HAP-1 (cell line): Measurements from ENCODE around the gene SCRN2.

Source experiments
- DNase-seq, 2 experiments: peaks; one replicate each; pipeline ENCODE4 v3.0.0-alpha.2; 2016 to 2020; ENCODE audit warnings: low spot score in 2 of 2
- H3K27me3 ChIP-seq: fragments of 250-450 bp; sonication (Bioruptor Pico); 2 replicates; pipeline ENCODE4 v1.5.1; 2020; ENCODE audit warnings: low read depth, mild to moderate bottlenecking, moderate library complexity
- H3K36me3 ChIP-seq: fragments of 250-450 bp; sonication (Bioruptor Pico); replicated peaks from 2 replicates; pipeline ENCODE4 v1.5.1; 2020; ENCODE audit warnings: mild to moderate bottlenecking
- H3K4me1 ChIP-seq: fragments of 250-450 bp; sonication (Bioruptor Pico); 2 replicates; pipeline ENCODE4 v1.5.1; 2020; ENCODE audit warnings: mild to moderate bottlenecking
- H3K4me3 ChIP-seq: fragments of 250-450 bp; sonication (Bioruptor Pico); 2 replicates; pipeline ENCODE4 v1.5.1; 2020; ENCODE audit warnings: mild to moderate bottlenecking, moderate library complexity
- H3K9me3 ChIP-seq: fragments of 250-450 bp; sonication (Bioruptor Pico); 2 replicates; pipeline ENCODE4 v1.5.1; 2020; ENCODE audit warnings: mild to moderate bottlenecking, moderate library complexity
- in situ Hi-C: fragments of 300-500 bp; cut with MboI; formaldehyde crosslinking; loops from 3 replicates; pipeline ENCODE4 v1.14.3; 2020; ENCODE audit warnings: low sequenced_read_pairs, inconsistent platforms, mixed read lengths

The SCRN2 gene

GRCh38 chr17:47813512-47814031 lies 27.5 kb downstream of the SCRN2 start:
- in situ Hi-C loops, result no loop called here
- H3K36me3 ChIP-seq, result no peaks in the 10 kb centered on the region; the same call in 1 of the 2 replicates
- H3K9me3 ChIP-seq, result no peaks in the 10 kb centered on the region
- H3K27me3 ChIP-seq, result no peaks in the 10 kb centered on the region
- H3K4me3 ChIP-seq, result no peak overlapping the region
- no peaks in the 10 kb centered on the region for H3K4me1 ChIP-seq
- no peak for DNase-seq

- H3K36me3 ChIP-seq, result no peaks in the 10 kb centered on the region; the same call in 1 of the 2 replicates
- no peaks in the 10 kb centered on the region for H3K9me3 ChIP-seq
- no peaks in the 10 kb centered on the region for H3K27me3 ChIP-seq
- no peak for DNase-seq
- in situ Hi-C loops, result no loop called here
- H3K4me1 ChIP-seq, result no peaks in the 10 kb centered on the region
- H3K4me3 ChIP-seq, result no peak overlapping the region
Observed at GRCh38 chr17:47813077-47813476, 28.0 kb downstream of the SCRN2 start.

GRCh38 chr17:47812146-47812920 lies 28.7 kb downstream of the SCRN2 start:
- DNase-seq, result no peak
- H3K27me3 ChIP-seq, result no peaks in the 10 kb centered on the region
- in situ Hi-C loops, result no loop called here
- no peaks in the 10 kb centered on the region for H3K4me1 ChIP-seq
- no peaks in the 10 kb centered on the region for H3K9me3 ChIP-seq
- no peaks in the 10 kb centered on the region; the same call in 1 of the 2 replicates for H3K36me3 ChIP-seq
- no peak overlapping the region for H3K4me3 ChIP-seq

GRCh38 chr17:47811709-47812108 lies 29.4 kb downstream of the SCRN2 start:
- DNase-seq, result no peak
- in situ Hi-C loops, result no loop called here

GRCh38 chr17:47810901-47811635 lies 30.0 kb downstream of the SCRN2 start:
- no peaks in the 10 kb centered on the region for H3K4me1 ChIP-seq
- no peak overlapping the region for H3K4me3 ChIP-seq
- in situ Hi-C loops, result no loop called here
- H3K27me3 ChIP-seq, result no peaks in the 10 kb centered on the region
- no peaks in the 10 kb centered on the region for H3K9me3 ChIP-seq
- DNase-seq, result no peak
- no peaks in the 10 kb centered on the region; the same call in 1 of the 2 replicates for H3K36me3 ChIP-seq

More at GRCh38 chr17:47811709-47812108, 29.4 kb downstream of the SCRN2 start:
- H3K36me3 ChIP-seq, result no peaks in the 10 kb centered on the region; the same call in 1 of the 2 replicates
- no peaks in the 10 kb centered on the region for H3K9me3 ChIP-seq
- H3K27me3 ChIP-seq, result no peaks in the 10 kb centered on the region
- H3K4me1 ChIP-seq, result no peaks in the 10 kb centered on the region
- no peak overlapping the region for H3K4me3 ChIP-seq

GRCh38 chr17:47810200-47810821 lies 30.8 kb downstream of the SCRN2 start:
- no peaks in the 10 kb centered on the region for H3K27me3 ChIP-seq
- in situ Hi-C loops, result no loop called here
- no peak overlapping the region for H3K4me3 ChIP-seq
- no peaks in the 10 kb centered on the region; the same call in 1 of the 2 replicates for H3K36me3 ChIP-seq
- no peaks in the 10 kb centered on the region for H3K4me1 ChIP-seq
- no peaks in the 10 kb centered on the region for H3K9me3 ChIP-seq
- DNase-seq, result peak in 1 of 2 experiments; percentile 38

- in situ Hi-C loops, result no loop called here
- H3K4me3 ChIP-seq, result no peak overlapping the region
- DNase-seq, result no peak
- no peaks in the 10 kb centered on the region; the same call in 1 of the 2 replicates for H3K36me3 ChIP-seq
- H3K9me3 ChIP-seq, result no peaks in the 10 kb centered on the region
- H3K4me1 ChIP-seq, result no peaks in the 10 kb centered on the region
- no peaks in the 10 kb centered on the region for H3K27me3 ChIP-seq
Observed at GRCh38 chr17:47808830-47809480, 32.1 kb downstream of the SCRN2 start.

- Histone ChIP-seq H3K4me3 (no peak overlapping the region), H3K27me3 (peaks cover 6% of the 10 kb centered on the region; the same call in 1 of the 2 replicates), H3K36me3 (no peaks in the 10 kb centered on the region; the same call in 1 of the 2 replicates), H3K4me1 (no peaks in the 10 kb centered on the region), H3K9me3 (no peaks in the 10 kb centered on the region)
- no peak for DNase-seq
- in situ Hi-C loops, result no loop called here
Observed at GRCh38 chr17:47808036-47808829, 32.8 kb downstream of the SCRN2 start.

- DNase-seq, result no peak
- H3K9me3 ChIP-seq, result no peaks in the 10 kb centered on the region
- peaks cover 6% of the 10 kb centered on the region; the same call in 1 of the 2 replicates for H3K27me3 ChIP-seq
- no peak overlapping the region for H3K4me3 ChIP-seq
- no peaks in the 10 kb centered on the region; the same call in 1 of the 2 replicates for H3K36me3 ChIP-seq
- no peaks in the 10 kb centered on the region for H3K4me1 ChIP-seq
- in situ Hi-C loops, result no loop called here
Observed at GRCh38 chr17:47807421-47807820, 33.7 kb downstream of the SCRN2 start.

- H3K9me3 ChIP-seq, result no peaks in the 10 kb centered on the region
- peaks cover 6% of the 10 kb centered on the region; the same call in 1 of the 2 replicates for H3K27me3 ChIP-seq
- H3K36me3 ChIP-seq, result no peaks in the 10 kb centered on the region; the same call in 1 of the 2 replicates
- DNase-seq, result no peak
- no peaks in the 10 kb centered on the region for H3K4me1 ChIP-seq
- in situ Hi-C loops, result no loop called here
- no peak overlapping the region for H3K4me3 ChIP-seq
Observed at GRCh38 chr17:47806913-47807255, 34.2 kb downstream of the SCRN2 start.

GRCh38 chr17:47806026-47806912 lies 34.8 kb downstream of the SCRN2 start:
- Histone ChIP-seq H3K36me3 (no peaks in the 10 kb centered on the region; the same call in 1 of the 2 replicates), H3K27me3 (peaks cover 6% of the 10 kb centered on the region; the same call in 1 of the 2 replicates), H3K9me3 (no peaks in the 10 kb centered on the region), H3K4me1 (no peaks in the 10 kb centered on the region), H3K4me3 (no peak overlapping the region)
- DNase-seq, result no peak
- in situ Hi-C loops, result no loop called here

- DNase-seq, result no peak
- H3K4me1 ChIP-seq, result no peaks in the 10 kb centered on the region
- in situ Hi-C loops, result no loop called here
Observed at GRCh38 chr17:47804461-47804860, 36.6 kb downstream of the SCRN2 start.

More at GRCh38 chr17:47804461-47804860, 36.6 kb downstream of the SCRN2 start:
- Histone ChIP-seq H3K27me3 (peaks cover 10% of the 10 kb centered on the region), H3K9me3 (no peaks in the 10 kb centered on the region), H3K36me3 (no peaks in the 10 kb centered on the region; the same call in 1 of the 2 replicates), H3K4me3 (no peak overlapping the region)
